Stimulated activated naive CD8-positive, alpha-beta T cell treated with anti-CD3 and anti-CD28 coated beads, Interleukin-15, Interleukin-2, amounts not matched to agents 100 U/mL and 50 U/mL, for 24 hours (primary cell): ENCODE data around the gene GEMIN4.
"Not testable (repeated sequence)": the region's sequence is repeated elsewhere in the genome, so short reads cannot be mapped to it uniquely, and the experiment has no call there.

ENCODE experiments used
- ATAC-seq: fragments of 150-1000 bp; cut with Tn5 transposase; one replicate; pipeline ENCODE4 v1.10.0; 2021
- DNase-seq: peaks from one replicate; pipeline ENCODE4 v3.0.0; 2021

Gene GEMIN4

GRCh38 chr17:778096-778495, 26.0 kb upstream of the GEMIN4 start:
- ATAC-seq, result no peak

GRCh38 chr17:774313-774584, 22.2 kb upstream of the GEMIN4 start:
- DNase-seq, result no peak
- ATAC-seq, result no peak

More at GRCh38 chr17:778096-778495, 26.0 kb upstream of the GEMIN4 start:
- no peak for DNase-seq

- DNase-seq, result peak; percentile 32
- peak; percentile 65 for ATAC-seq
Observed at GRCh38 chr17:773467-774312, 21.6 kb upstream of the GEMIN4 start.

- ATAC-seq (no peak), DNase-seq (no peak)
Observed at GRCh38 chr17:773016-773415, 21.0 kb upstream of the GEMIN4 start.

- no peak for ATAC-seq
- DNase-seq, result no peak
Observed at GRCh38 chr17:767076-767475, 15.0 kb upstream of the GEMIN4 start.

GRCh38 chr17:760371-760770, 8.3 kb upstream of the GEMIN4 start:
- ATAC-seq (no peak), DNase-seq (no peak)

GRCh38 chr17:759964-760363, 7.9 kb upstream of the GEMIN4 start:
- no peak for DNase-seq
- ATAC-seq, result no peak

GRCh38 chr17:756010-756567, 4.0 kb upstream of the GEMIN4 start:
- ATAC-seq, DNase-seq: not testable (repeated sequence)

- not testable (repeated sequence) for DNase-seq, ATAC-seq
Observed at GRCh38 chr17:755319-755961, 3.4 kb upstream of the GEMIN4 start.

GRCh38 chr17:753418-753817, 1.4 kb upstream of the GEMIN4 start:
- DNase-seq (no peak), ATAC-seq (no peak)

GRCh38 chr17:752620-753219, 656 bp upstream of the GEMIN4 start:
- DNase-seq (peak; percentile 43), ATAC-seq (no peak)

- DNase-seq (peak; percentile 61), ATAC-seq (peak; percentile 29)
Observed at GRCh38 chr17:751269-752001, 629 bp downstream of the GEMIN4 start.

- ATAC-seq, result no peak
- DNase-seq, result no peak
Observed at GRCh38 chr17:750431-751037, 1.5 kb downstream of the GEMIN4 start.

- ATAC-seq, DNase-seq: not testable (repeated sequence)
Observed at GRCh38 chr17:749359-749758, 2.7 kb downstream of the GEMIN4 start.

GRCh38 chr17:748604-749003, 3.5 kb downstream of the GEMIN4 start:
- not testable (repeated sequence) for DNase-seq, ATAC-seq

GRCh38 chr17:746783-747629, 5.1 kb downstream of the GEMIN4 start:
- DNase-seq (no peak), ATAC-seq (no peak)

GRCh38 chr17:746181-746580, 5.9 kb downstream of the GEMIN4 start:
- no peak for ATAC-seq

GRCh38 chr17:745406-745805, 6.7 kb downstream of the GEMIN4 start:
- DNase-seq (no peak), ATAC-seq (no peak)

More at GRCh38 chr17:746181-746580, 5.9 kb downstream of the GEMIN4 start:
- no peak for DNase-seq

GRCh38 chr17:744937-745336, 7.1 kb downstream of the GEMIN4 start:
- ATAC-seq (no peak), DNase-seq (no peak)

- DNase-seq, result no peak
- ATAC-seq, result no peak
Observed at GRCh38 chr17:743139-743538, 8.9 kb downstream of the GEMIN4 start.
